ENCODE data around the gene ADAM10.
"Not testable (repeated sequence)": the region's sequence is repeated elsewhere in the genome, so short reads cannot be mapped to it uniquely, and the experiment has no call there.

Gene ADAM10

GRCh38 chr15:58749532-58750337 lies at the start of gene ADAM10:
TSS of gene ADAM10 (minus strand) at chr15:58749707. CDS start at chr15:58749534, 173 bp downstream.
- DNase-seq = peak; percentile 97 to 98

GRCh38 chr15:58797505-58797904 lies 48.0 kb upstream of the ADAM10 start:
- DNase-seq = no peak

- no peak for DNase-seq
These were observed 46.3 kb upstream of the ADAM10 start for GRCh38 chr15:58795825-58796224.

GRCh38 chr15:58793862-58794261 lies 44.4 kb upstream of the ADAM10 start:
- DNase-seq = no peak

- no peak for DNase-seq
These were observed 38.7 kb upstream of the ADAM10 start for GRCh38 chr15:58788056-58788710.

- DNase-seq = no peak
These were observed 35.8 kb upstream of the ADAM10 start for GRCh38 chr15:58785355-58785754.

DNA sequence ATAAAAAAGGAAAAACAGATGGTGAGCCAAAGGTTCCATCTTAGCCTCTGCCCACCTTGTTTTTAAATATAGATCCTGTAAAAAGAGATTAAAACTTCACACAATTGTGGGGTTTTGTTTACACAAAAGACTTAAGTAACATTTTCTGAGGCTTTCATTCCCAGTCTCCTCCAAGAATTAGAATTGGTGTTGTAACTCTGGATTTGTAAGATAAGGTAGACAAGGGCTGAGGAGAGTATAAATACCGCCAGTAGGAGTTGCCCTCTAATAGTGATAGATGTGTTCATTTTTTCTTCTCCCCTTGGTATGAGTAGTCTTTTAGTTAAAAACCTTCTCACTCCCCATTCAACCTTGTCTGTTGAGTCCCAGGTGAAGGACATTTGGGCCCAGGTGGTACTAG lies 30.0 kb upstream of the ADAM10 start:
- no peak for DNase-seq

DNA sequence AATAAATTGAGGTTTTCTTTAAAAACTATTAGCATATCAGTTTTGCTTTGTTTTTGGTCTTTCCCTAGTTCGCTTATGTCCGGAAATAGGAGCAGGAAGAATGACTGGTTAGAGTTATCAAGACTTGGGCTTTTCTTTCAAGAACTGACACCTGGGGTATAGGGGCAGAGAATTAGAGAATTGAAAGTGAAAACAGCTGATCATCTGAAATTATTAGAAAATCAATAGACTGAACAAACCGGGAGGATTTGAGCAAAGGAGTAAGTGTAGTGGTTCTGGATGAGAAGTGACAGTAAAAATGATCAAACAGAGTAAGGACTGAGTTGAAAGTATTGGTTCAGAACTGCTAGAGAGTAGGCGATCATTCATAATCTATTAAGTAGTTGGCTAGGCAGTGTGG lies 27.6 kb upstream of the ADAM10 start:
- DNase-seq = no peak

- no peak for DNase-seq
These were observed 25.9 kb upstream of the ADAM10 start for GRCh38 chr15:58775402-58775801.

DNA sequence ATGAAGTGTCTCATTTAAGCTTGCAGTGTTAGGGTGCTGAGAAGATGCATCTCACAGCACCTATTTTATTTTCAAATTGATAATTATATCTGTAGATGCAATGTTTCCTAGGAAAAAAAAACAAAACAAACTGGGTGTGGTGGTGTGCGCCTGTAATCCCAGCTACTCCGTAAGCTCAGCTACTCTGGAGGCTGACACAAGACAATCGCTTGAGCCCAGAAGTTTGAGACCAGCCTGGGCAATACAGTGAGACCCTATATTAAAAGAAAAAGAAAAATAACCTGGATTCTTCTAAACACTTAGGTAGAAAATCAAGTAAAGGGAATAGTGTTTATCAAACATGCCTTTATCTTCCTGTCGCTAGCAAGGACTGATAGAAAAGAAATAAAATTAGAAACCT lies 23.5 kb upstream of the ADAM10 start:
- DNase-seq = no peak

GRCh38 chr15:58771621-58772250 lies 22.2 kb upstream of the ADAM10 start:
- no peak for DNase-seq

- DNase-seq = peak; percentile 88 to 89
These were observed 21.5 kb upstream of the ADAM10 start, which contains the start of gene MINDY2 for GRCh38 chr15:58770857-58771620. TSS of gene MINDY2 (plus strand) at chr15:58771302. CDS start at chr15:58771396, 94 bp downstream.

DNA sequence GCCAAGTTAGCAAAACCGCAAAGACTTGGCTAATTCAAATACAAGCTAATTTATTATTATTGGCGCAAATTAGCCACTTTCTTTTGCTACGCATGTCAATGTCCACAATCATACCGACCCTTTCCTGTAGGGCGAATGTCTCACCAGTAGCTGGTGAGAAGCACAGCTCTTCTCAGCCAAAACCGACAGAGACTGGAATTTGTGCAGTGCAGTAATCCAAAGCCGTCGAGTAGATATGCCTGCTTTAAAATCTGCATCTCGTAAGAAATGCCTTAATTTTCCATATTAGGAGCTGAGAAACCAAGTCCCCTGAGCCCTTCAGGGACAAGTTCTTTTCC lies 21.0 kb upstream of the ADAM10 start:
- DNase-seq = no peak

- not testable (repeated sequence) for DNase-seq
These were observed 19.1 kb upstream of the ADAM10 start for GRCh38 chr15:58768601-58769004.

DNA sequence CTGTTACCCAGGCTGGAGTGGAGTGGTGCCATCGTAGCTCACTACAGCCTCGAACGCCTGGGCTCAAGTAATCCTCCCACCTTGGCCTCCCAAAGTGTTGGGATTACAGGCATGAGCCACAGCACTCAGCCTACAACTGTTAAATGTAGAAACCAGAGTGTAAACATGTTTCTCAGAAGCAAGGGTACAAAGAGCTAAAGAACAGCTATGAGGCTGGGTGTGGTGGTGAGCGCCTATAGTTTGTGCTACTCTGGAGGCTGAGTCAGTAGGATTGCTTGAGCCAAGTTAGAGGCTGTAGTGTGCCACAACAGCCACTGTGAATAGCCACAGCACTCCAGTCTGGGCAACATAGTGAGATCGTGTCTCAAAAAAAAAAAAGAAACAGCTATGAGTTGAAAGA lies 16.8 kb upstream of the ADAM10 start:
- no peak for DNase-seq

- DNase-seq = no peak
These were observed 15.0 kb upstream of the ADAM10 start for GRCh38 chr15:58764468-58764867.

DNA sequence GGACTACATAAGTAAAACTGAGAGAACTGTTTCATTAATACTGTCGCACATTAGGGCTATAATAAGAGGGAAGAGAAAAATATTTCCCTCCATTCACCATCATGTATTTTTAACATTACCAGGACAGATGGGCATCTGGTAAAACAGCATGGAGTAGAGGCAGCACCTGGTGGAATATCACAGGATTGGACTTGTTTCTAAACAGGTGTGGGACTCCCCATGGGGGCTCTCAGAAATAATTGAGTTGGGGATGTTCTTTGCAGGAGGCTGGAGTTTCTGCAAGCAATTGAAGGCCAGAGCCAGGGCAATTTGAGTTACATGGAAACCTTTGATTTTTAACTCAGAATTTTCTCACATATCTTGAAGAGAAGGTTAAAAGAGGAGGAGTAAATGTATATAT lies 13.2 kb upstream of the ADAM10 start:
- DNase-seq = no peak

DNA sequence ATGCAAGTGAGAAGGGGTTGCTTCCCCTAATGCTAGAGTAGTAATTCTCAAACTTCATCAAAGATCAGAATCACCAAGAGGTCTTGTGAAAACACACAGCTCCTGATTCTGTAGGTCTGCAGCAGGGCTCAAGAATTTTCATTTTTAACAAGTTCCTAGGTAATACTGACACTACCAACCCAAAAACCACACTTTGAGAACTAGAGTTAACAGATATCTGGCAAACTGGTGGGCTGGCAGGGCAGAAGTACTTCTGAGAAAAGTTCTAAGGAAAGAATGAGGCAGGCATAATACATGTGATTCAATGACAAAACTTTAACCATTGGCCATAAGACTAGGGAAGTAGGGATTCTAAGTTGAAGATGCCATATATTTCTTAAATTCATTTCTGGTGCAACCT lies 12.8 kb upstream of the ADAM10 start:
- DNase-seq = no peak

DNA sequence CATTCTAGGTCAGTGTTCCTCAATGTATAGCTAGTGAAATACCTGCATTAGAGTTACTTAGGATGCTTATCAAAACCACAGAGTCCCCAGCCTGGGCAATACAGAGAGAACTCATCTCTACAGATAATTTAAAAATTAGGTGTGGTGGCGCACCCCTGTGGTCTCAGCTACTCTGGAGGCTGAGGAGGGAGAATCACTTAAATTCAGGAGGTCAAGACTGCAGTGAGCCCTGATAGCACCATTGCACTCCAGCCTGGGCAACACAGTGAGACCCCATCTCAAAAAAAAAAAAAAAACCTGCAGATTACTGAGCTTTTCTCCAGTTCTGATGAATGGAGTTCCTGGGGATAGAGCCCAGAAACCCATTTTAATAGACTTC lies 11.5 kb upstream of the ADAM10 start:
- no peak for DNase-seq

- no peak for DNase-seq
These were observed 11.0 kb upstream of the ADAM10 start for GRCh38 chr15:58760385-58761009.

- DNase-seq = no peak
These were observed 8.6 kb upstream of the ADAM10 start for GRCh38 chr15:58758141-58758540.

GRCh38 chr15:58755956-58756355 lies 6.4 kb upstream of the ADAM10 start:
- no peak for DNase-seq

GRCh38 chr15:58755350-58755749 lies 5.8 kb upstream of the ADAM10 start:
- DNase-seq = no peak

Measured in activated CD4-positive, alpha-beta T cell treated with anti-CD3 and anti-CD28 coated beads, Interleukin-2, amount 50 U/mL, for 4 hours (primary cell).